Cerebellar nuclear complex (tissue), 1 donor: Measurements from ENCODE around the gene GLRA3.

Experiments used
- DNase-seq, 2 experiments: peaks; one replicate each; lab custom pipeline; 2025; lab: John Stamatoyannopoulos, UW

Gene GLRA3

GRCh38 chr4:174595141-174595929 is 233.7 kb downstream of the GLRA3 start:
- DNase-seq = no peak

DNA sequence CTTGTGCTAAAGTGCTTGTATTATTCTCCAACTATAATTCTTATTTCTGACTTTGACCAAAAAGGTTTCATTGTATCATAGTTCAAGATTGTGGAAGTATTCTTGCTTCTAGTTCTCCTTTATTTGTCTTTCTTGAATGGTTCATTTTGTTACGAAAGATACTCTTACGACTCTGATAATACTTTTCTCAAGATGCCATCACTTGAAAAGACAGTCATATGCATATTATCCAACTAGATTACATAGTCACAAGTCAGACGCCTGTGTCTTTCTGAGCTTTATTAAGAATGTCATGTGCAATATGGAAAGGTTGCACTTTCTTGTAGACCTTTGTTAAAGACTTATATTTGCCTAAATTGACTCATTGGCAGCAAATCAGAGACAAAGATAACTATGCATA is 235.3 kb downstream of the GLRA3 start:
- no peak for DNase-seq

- no peak for DNase-seq
Measured at GRCh38 chr4:174592985-174593335, 236.1 kb downstream of the GLRA3 start.

DNA sequence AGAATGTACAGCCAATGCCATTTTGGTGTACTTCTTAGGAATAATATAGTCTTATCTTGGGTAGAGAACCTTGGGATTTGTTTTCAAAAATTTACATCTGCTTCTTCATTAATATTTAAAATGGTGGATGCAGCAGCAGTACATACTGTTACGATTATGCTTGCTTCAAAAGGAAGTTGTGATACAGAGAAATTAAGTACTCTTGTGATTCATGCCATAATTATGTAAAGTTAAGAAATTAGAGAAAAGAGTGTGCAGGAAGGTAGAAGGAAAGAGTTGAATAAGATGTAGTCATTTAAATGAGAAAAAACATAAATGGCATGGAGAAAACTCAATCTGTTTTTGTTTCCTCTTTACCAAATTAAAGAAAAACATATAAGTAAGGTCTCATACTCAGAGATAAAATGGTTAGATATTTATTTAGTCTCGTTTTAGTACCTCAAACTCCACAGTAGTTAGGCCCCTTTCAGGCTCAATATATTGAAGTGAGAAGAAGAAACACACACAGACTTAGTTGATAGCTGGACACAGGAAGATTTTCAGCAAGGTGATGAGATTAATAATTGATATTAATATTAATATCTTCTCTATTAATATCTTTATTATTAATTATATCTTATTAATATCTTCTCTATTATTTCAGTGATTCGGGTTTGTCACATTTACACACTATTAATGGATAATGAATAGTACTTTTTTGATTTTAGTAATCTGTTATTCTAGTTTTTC is 236.6 kb downstream of the GLRA3 start:
- no peak for DNase-seq

GRCh38 chr4:174591243-174592021 is 237.6 kb downstream of the GLRA3 start:
- DNase-seq = no peak

- no peak for DNase-seq
Measured at GRCh38 chr4:174590336-174590735, 238.7 kb downstream of the GLRA3 start.
